ENCODE data around the gene FTHL17.

DNA sequence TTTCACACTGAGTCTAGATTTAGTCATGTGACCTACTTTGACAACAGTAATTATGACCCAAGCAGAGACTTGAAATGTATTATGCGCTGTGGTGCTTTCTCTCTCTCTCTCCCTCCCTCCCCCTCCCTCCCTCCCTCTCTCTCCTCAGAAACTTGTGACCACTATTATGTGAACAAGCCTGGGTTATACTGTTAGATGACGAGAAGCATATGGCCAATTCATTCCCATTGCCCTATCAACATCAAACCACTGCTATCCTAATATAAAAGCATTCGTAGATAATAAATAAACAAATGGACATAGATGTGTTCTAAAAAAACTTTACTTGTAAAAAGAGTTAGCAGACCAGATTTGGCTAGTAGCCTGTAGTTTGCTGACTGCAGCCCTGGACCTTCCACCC, 18.2 kb downstream of the FTHL17 start:
- TF ChIP-seq POLR2A (IDR thresholded peaks at IDR 0.05) = no peak
- TF ChIP-seq, protein P1, sequence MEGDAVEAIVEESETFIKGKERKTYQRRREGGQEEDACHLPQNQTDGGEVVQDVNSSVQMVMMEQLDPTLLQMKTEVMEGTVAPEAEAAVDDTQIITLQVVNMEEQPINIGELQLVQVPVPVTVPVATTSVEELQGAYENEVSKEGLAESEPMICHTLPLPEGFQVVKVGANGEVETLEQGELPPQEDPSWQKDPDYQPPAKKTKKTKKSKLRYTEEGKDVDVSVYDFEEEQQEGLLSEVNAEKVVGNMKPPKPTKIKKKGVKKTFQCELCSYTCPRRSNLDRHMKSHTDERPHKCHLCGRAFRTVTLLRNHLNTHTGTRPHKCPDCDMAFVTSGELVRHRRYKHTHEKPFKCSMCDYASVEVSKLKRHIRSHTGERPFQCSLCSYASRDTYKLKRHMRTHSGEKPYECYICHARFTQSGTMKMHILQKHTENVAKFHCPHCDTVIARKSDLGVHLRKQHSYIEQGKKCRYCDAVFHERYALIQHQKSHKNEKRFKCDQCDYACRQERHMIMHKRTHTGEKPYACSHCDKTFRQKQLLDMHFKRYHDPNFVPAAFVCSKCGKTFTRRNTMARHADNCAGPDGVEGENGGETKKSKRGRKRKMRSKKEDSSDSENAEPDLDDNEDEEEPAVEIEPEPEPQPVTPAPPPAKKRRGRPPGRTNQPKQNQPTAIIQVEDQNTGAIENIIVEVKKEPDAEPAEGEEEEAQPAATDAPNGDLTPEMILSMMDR (IDR thresholded peaks at IDR 0.05) = no peak

All from uterus (tissue), 2 donors.